K562 (cell line): ENCODE data around the gene RASIP1. TPM values are rescaled to one million over a fixed set of nuclear protein-coding genes. Genes with fewer than 3 reads are reported as not detected.

Experiments used
- ATAC-seq: fragments of 200-7000 bp; cut with Tn5 transposase; 3 replicates; pipeline ENCODE4 v1.9.1; 2020; ENCODE audit warnings: moderate library complexity
- BruUV-seq: library from RNA; stranded (reverse); fragments of 400-500 nt; replicated peaks from 2 replicates; lab custom pipeline; 2021; lab: Mats Ljungman, UMichigan
- CTCF ChIA-PET: fragments of 300-600 bp; formaldehyde crosslinking; extraction: SDS; loops from one replicate; lab custom pipeline; 2021; ENCODE audit warnings: low intra/inter-chr PET ratio; lab: Yijun Ruan, JAX
- POLR2A ChIA-PET: fragments of 300-600, 350-650 bp; sonication (Branson Sonifier 250); formaldehyde crosslinking; extraction: SDS; loops from one replicate; lab custom pipeline; 2021; ENCODE audit warnings: antibody characterized with exemption, inconsistent platforms; lab: Yijun Ruan, JAX
- DNase-seq, 4 experiments: peaks; one replicate each; pipeline versions ENCODE4 v3.0.0 to v3.0.0-alpha.2; 2011 to 2018; ENCODE audit warnings: low spot score in 3 of 4, mixed read lengths in 3 of 4; ENCODE audit errors: extremely low read depth in 1 of 4
- FAIRE-seq: peaks from 2 replicates; lab custom pipeline; 2011; peaks lifted over from hg19 to GRCh38; lab: Jason Lieb, UNC
- H2AFZ ChIP-seq: 2 replicates; pipeline ENCODE4 v1.6.0; 2011; ENCODE audit warnings: low read depth, low read length, control low read depth, inconsistent platforms
- H3K27ac ChIP-seq: fragments of 200-600 bp; 3 replicates; pipeline ENCODE4 v1.8.0; 2011; ENCODE audit warnings: low read depth, mild to moderate bottlenecking, control low read depth, inconsistent platforms, low read length, moderate library complexity, mixed read lengths; ENCODE audit errors: extremely low read depth
- H3K27me3 ChIP-seq, 2 experiments: fragments of 300-600 bp in 1 of 2; 2 replicates in 1 of 2; 3 replicates in 1 of 2; pipeline versions ENCODE4 v1.6.0 to v1.8.0; 2011; ENCODE audit warnings: inconsistent platforms in 2 of 2, low read length in 2 of 2, mild to moderate bottlenecking in 1 of 2, mixed read lengths in 1 of 2, moderate library complexity in 1 of 2; ENCODE audit not compliant: control insufficient read depth in 2 of 2, insufficient read depth in 2 of 2
- H3K36me3 ChIP-seq: fragments of 300-600 bp; 3 replicates; pipeline ENCODE4 v1.8.0; 2011; ENCODE audit warnings: mild to moderate bottlenecking, low read length, inconsistent platforms; ENCODE audit not compliant: control insufficient read depth, insufficient read depth
- H3K4me1 ChIP-seq, 2 experiments: fragments of 200-600 bp in 1 of 2; replicated peaks in 1 of 2; 2 replicates in 1 of 2; 3 replicates in 1 of 2; pipeline versions ENCODE4 v1.5.1 to v1.8.0; 2011; ENCODE audit warnings: inconsistent platforms in 2 of 2, low read length in 2 of 2, mild to moderate bottlenecking in 1 of 2, mixed read lengths in 1 of 2, moderate library complexity in 1 of 2; ENCODE audit not compliant: control insufficient read depth in 2 of 2, insufficient read depth in 2 of 2
- H3K4me2 ChIP-seq: 2 replicates; pipeline ENCODE4 v1.6.1; 2011; ENCODE audit warnings: low read length, control low read depth, inconsistent platforms, mixed read lengths; ENCODE audit not compliant: insufficient read depth
- H3K4me3 ChIP-seq: fragments of 200-600 bp; sonication (generic), shearing (Covaris generic); 2 replicates; pipeline ENCODE4 v1.5.1; 2016; ENCODE audit warnings: control low read depth, inconsistent platforms
- H3K79me2 ChIP-seq: fragments of 200-600 bp; 3 replicates; pipeline ENCODE4 v1.8.0; 2011; ENCODE audit warnings: low read length, inconsistent platforms; ENCODE audit not compliant: control insufficient read depth, insufficient read depth
- H3K9ac ChIP-seq, 2 experiments: 2 replicates each; pipeline versions ENCODE4 v1.6.0 to v1.6.1; 2011; ENCODE audit warnings: low read depth in 2 of 2, low read length in 2 of 2, control low read depth in 1 of 2, inconsistent platforms in 1 of 2, mild to moderate bottlenecking in 1 of 2, mixed read lengths in 1 of 2; ENCODE audit not compliant: insufficient read depth in 1 of 2
- H3K9me1 ChIP-seq: one replicate; pipeline ENCODE4 v1.6.0; 2011; ENCODE audit warnings: inconsistent platforms, mild to moderate bottlenecking, low read length, moderate library complexity; ENCODE audit not compliant: control insufficient read depth, insufficient read depth
- H3K9me3 ChIP-seq: replicated peaks from 2 replicates; pipeline ENCODE4 v1.5.1; 2011; ENCODE audit warnings: low read depth, low read length, inconsistent platforms; ENCODE audit not compliant: control insufficient read depth, insufficient read depth
- H4K20me1 ChIP-seq: replicated peaks from 2 replicates; pipeline ENCODE4 v1.6.1; 2011; ENCODE audit warnings: low read length, inconsistent platforms, mixed read lengths; ENCODE audit not compliant: control insufficient read depth, insufficient read depth
- JUND ChIP-seq, 2 experiments: IDR thresholded peaks; 2 replicates in 1 of 2; 3 replicates in 1 of 2; pipeline ENCODE4 v1.6.1; 2011; ENCODE audit warnings: borderline replicate concordance in 2 of 2, low read depth in 2 of 2, low read length in 2 of 2, improper control_type of control experiment in 1 of 2, missing biosample characterization in 1 of 2, missing genetic modification characterization in 1 of 2, missing genetic modification reagents in 1 of 2
- MTA2 ChIP-seq: fragments of 450-650 bp; IDR thresholded peaks from 2 replicates; pipeline ENCODE4 v1.6.1; 2016; ENCODE audit warnings: low read depth
- MYBL2 ChIP-seq, 2 experiments: fragments of 450-650 bp in 1 of 2; sonication (generic) in 1 of 2; formaldehyde crosslinking in 1 of 2; IDR thresholded peaks; 2 replicates each; pipeline versions ENCODE4 v1.6.1 to v1.8.1; 2017 to 2022; ENCODE audit warnings: borderline replicate concordance in 1 of 2, inconsistent platforms in 1 of 2, low read depth in 1 of 2, mild to moderate bottlenecking in 1 of 2, missing genetic modification reagents in 1 of 2, moderate library complexity in 1 of 2
- POLR3A ChIP-seq: IDR thresholded peaks from 2 replicates; pipeline ENCODE4 v1.6.1; 2011; ENCODE audit warnings: borderline replicate concordance, mild to moderate bottlenecking, moderate library complexity; ENCODE audit not compliant: insufficient read length, insufficient read depth; ENCODE audit errors: extremely low read depth
- RBBP5 ChIP-seq: fragments of 200-600 bp; sonication (generic); IDR thresholded peaks from 2 replicates; pipeline ENCODE4 v1.6.1; 2012; ENCODE audit warnings: borderline replicate concordance, mild to moderate bottlenecking, low read length, control low read depth, inconsistent platforms; ENCODE audit not compliant: insufficient read depth, poor library complexity, severe bottlenecking
- SRSF9 ChIP-seq: fragments of 200-400 bp; formaldehyde crosslinking; IDR thresholded peaks from 2 replicates; pipeline ENCODE4 v1.6.1; 2017; ENCODE audit warnings: low read depth, low read length, borderline replicate concordance
- TEAD2 ChIP-seq: fragments of 450-650 bp; IDR thresholded peaks from 2 replicates; pipeline ENCODE4 v1.6.1; 2016; ENCODE audit warnings: missing genetic modification characterization, control low read depth, missing compliant biosample characterization
- ZFP30 ChIP-seq: fragments of 250-450 bp; sonication (Bioruptor Pico); IDR thresholded peaks from 2 replicates; pipeline ENCODE4 v1.8.0; 2022; ENCODE audit warnings: moderate library complexity, mild to moderate bottlenecking, inconsistent platforms, borderline replicate concordance
- ZFX ChIP-seq: sonication (generic); formaldehyde crosslinking; IDR thresholded peaks from 2 replicates; pipeline ENCODE4 v1.8.0; 2022; ENCODE audit warnings: mild to moderate bottlenecking, missing genetic modification reagents, moderate library complexity
- ZNF212 ChIP-seq: fragments of 450-650 bp; formaldehyde crosslinking; IDR thresholded peaks from 2 replicates; pipeline ENCODE4 v1.4.0; 2020; ENCODE audit warnings: mild to moderate bottlenecking
- ZNF274 ChIP-seq: IDR thresholded peaks from 2 replicates; pipeline ENCODE4 v1.6.1; 2011; ENCODE audit warnings: low read depth, mild to moderate bottlenecking, low read length, moderate library complexity, borderline replicate concordance
- WGBS: fragments of 100-300 bp; shearing (Covaris generic); methylation state at CpG from one replicate; pipeline ENCODE4 v1.1.6; 2016; ENCODE audit warnings: low coverage, mixed read lengths; ENCODE audit not compliant: insufficient coverage; ENCODE audit errors: missing lambda C conversion rate; 5-methylcytosine and 5-hydroxymethylcytosine counted together
- in situ Hi-C: fragments of 300-500 bp; cut with MboI; formaldehyde crosslinking; loops from 4 replicates; pipeline ENCODE4 v1.15.0; 2018; ENCODE audit warnings: inconsistent platforms, mixed read lengths
- intact Hi-C: fragments of 100-400 bp; cut with micrococcal nuclease; formaldehyde crosslinking; loops from 2 replicates; pipeline ENCODE4 v1.14.2; 2022
- polyA plus RNA-seq, 8 experiments: library from polyadenylated mRNA; depleted of rRNA in 4 of 8; stranded (reverse) in 5 of 8; unstranded in 3 of 8; fragments of >200 nt; fragmentation: Nextera tagmentation in 2 of 8; fragmentation: Illumina TruSeq in 1 of 8; extraction: Ambion mirVana in 2 of 8; extraction: Trizol in 1 of 8; gene quantifications; 2 replicates each; pipeline versions ENCODE4 v1.2.1 to v1.2.3, GENCODE V29; 2011 to 2014; ENCODE audit warnings: inconsistent platforms in 1 of 8, missing spikeins in 1 of 8
- total RNA-seq, 7 experiments: library from RNA; depleted of rRNA in 6 of 7; stranded (reverse); fragments of >200 nt in 6 of 7; fragmentation: Illumina TruSeq in 2 of 7; extraction: Trizol in 2 of 7; gene quantifications; 2 replicates each; pipeline versions ENCODE4 v1.2.1 to v1.2.3, GENCODE V29; 2011 to 2021; ENCODE audit warnings: low replicate concordance in 1 of 7
- TF ChIP-seq, protein P1 (sequence below): sonication (generic); formaldehyde crosslinking; IDR thresholded peaks from 2 replicates; pipeline ENCODE4 v1.8.1; 2023; ENCODE audit warnings: mild to moderate bottlenecking, missing genetic modification reagents
- TF ChIP-seq, protein P2 (sequence below), 3 experiments: IDR thresholded peaks in 2 of 3; conservative IDR thresholded peaks in 1 of 3; 2 replicates each; pipeline ENCODE4 v1.5.1; 2011 to 2012; ENCODE audit warnings: low read length in 3 of 3, mild to moderate bottlenecking in 3 of 3, control low read depth in 2 of 3, improper control_type of control experiment in 1 of 3, inconsistent platforms in 1 of 3, low read depth in 1 of 3, mixed read lengths in 1 of 3, moderate library complexity in 1 of 3; ENCODE audit not compliant: insufficient read depth in 2 of 3
- TF ChIP-seq, protein P3 (sequence below): fragments of 250-450 bp; sonication (Bioruptor Pico); IDR thresholded peaks from 2 replicates; pipeline ENCODE4 v1.4.0; 2020

Gene RASIP1
- total and polyA plus RNA-seq, 9 of the 15 experiments (the other 6 are each of a cell fraction or from before 2014, with no cell fraction given), result 0.20 to 4.7 (median 1.5) TPM

DNA sequence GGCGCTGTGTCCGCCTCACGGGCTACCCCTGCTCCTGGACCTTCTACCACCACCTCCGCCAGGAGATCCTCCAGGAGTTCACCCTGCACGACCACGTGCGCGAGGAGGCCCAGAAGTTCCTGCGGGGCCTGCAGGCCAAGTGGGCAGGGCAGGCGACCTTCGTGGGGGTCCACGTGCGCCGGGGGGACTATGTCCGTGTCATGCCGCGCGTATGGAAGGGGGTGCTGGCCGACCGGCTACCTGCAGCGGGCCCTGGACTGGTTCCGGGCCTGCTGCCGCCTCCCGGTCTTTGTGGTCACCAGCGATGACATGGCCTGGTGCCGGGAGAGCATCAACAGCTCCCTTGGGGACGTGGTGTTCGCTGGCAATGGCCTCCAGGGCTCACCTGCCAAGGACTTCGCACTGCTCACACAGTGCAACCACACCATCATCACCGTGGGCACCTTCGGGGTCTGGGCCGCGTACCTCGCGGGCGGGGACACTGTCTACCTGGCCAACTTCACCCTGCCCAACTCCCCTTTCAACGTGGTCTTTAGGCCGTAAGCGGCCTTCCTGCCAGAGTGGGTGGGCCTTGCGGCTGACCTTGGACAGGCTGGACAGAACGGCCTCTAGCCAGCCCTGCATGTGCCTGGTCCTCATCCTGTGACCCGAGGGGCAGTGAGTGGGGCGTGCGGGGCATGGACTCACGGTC lies 59.8 kb downstream of the RASIP1 start:
- FAIRE-seq (no peak), DNase-seq (no peak), ATAC-seq (no peak)
- CTCF ChIA-PET, result no interaction called here
- Histone ChIP-seq H3K9me3 (no peaks in the 10 kb centered on the region), H3K79me2 (no peaks in the 10 kb centered on the region), H4K20me1 (no peaks in the 10 kb centered on the region), H2AFZ (peak overlapping the region; percentile 64), H3K4me2 (no peak overlapping the region), H3K36me3 (no peaks in the 10 kb centered on the region), H3K9me1 (no peaks in the 10 kb centered on the region), H3K4me1 (peaks cover 22 to 55% of the 10 kb centered on the region in 2 experiments), H3K9ac (peak overlapping the region in 1 of 2 experiments; percentile 72; a peak in 2 of 4 replicates), H3K27me3 (no peaks in the 10 kb centered on the region), H3K27ac (no peak overlapping the region), H3K4me3 (no peak overlapping the region)
- intact Hi-C loops (no loop called here), in situ Hi-C loops (no loop called here)
- 71% methylated on average over 33 of the region's 45 CpGs for WGBS
- POLR2A ChIA-PET, result interaction anchor here (0.6 to 1.1 kb wide), 3 partner anchors 44 to 313 kb away, joined by 3 to 4 read pairs (median 3); partner anchors contain the start of genes BCAT2 and RUVBL2
- BruUV-seq, result no TSS peak
- TF ChIP-seq, protein P1, sequence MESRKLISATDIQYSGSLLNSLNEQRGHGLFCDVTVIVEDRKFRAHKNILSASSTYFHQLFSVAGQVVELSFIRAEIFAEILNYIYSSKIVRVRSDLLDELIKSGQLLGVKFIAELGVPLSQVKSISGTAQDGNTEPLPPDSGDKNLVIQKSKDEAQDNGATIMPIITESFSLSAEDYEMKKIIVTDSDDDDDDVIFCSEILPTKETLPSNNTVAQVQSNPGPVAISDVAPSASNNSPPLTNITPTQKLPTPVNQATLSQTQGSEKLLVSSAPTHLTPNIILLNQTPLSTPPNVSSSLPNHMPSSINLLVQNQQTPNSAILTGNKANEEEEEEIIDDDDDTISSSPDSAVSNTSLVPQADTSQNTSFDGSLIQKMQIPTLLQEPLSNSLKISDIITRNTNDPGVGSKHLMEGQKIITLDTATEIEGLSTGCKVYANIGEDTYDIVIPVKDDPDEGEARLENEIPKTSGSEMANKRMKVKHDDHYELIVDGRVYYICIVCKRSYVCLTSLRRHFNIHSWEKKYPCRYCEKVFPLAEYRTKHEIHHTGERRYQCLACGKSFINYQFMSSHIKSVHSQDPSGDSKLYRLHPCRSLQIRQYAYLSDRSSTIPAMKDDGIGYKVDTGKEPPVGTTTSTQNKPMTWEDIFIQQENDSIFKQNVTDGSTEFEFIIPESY (CRISPR knock-in tag), result peak; percentile 92
- TF ChIP-seq POLR3A, result no peak
- no peak for TF ChIP-seq TEAD2
- TF ChIP-seq JUND (IDR thresholded peaks at IDR 0.05; ENCODE audit: borderline replicate concordance, low read depth, low read length), result no peak
- no peak for TF ChIP-seq JUND (tag; IDR thresholded peaks at IDR 0.05; ENCODE audit: borderline replicate concordance, low read depth, low read length)
- TF ChIP-seq ZNF212 (CRISPR knock-in tag), result no peak
- TF ChIP-seq ZNF274, result no peak
- TF ChIP-seq, protein P2, sequence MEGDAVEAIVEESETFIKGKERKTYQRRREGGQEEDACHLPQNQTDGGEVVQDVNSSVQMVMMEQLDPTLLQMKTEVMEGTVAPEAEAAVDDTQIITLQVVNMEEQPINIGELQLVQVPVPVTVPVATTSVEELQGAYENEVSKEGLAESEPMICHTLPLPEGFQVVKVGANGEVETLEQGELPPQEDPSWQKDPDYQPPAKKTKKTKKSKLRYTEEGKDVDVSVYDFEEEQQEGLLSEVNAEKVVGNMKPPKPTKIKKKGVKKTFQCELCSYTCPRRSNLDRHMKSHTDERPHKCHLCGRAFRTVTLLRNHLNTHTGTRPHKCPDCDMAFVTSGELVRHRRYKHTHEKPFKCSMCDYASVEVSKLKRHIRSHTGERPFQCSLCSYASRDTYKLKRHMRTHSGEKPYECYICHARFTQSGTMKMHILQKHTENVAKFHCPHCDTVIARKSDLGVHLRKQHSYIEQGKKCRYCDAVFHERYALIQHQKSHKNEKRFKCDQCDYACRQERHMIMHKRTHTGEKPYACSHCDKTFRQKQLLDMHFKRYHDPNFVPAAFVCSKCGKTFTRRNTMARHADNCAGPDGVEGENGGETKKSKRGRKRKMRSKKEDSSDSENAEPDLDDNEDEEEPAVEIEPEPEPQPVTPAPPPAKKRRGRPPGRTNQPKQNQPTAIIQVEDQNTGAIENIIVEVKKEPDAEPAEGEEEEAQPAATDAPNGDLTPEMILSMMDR (IDR thresholded peaks at IDR 0.05 in 2 of 3, conservative IDR thresholded peaks at IDR 0.05 in 1 of 3; ENCODE audit: insufficient read depth in 2 of 3, low read depth in 1 of 3, low read length in 3 of 3), result no peak
- no peak for TF ChIP-seq ZFX (CRISPR knock-in tag)
- TF ChIP-seq MYBL2 (IDR thresholded peaks at IDR 0.05; ENCODE audit: low read depth), result no peak
- 0 out of 2 replicates have a peak, but pooled peaks have one; percentile 1 for TF ChIP-seq MYBL2 (CRISPR knock-in tag; IDR thresholded peaks at IDR 0.05; ENCODE audit: borderline replicate concordance)
- TF ChIP-seq ZFP30 (CRISPR knock-in tag), result no peak
- TF ChIP-seq, protein P3, sequence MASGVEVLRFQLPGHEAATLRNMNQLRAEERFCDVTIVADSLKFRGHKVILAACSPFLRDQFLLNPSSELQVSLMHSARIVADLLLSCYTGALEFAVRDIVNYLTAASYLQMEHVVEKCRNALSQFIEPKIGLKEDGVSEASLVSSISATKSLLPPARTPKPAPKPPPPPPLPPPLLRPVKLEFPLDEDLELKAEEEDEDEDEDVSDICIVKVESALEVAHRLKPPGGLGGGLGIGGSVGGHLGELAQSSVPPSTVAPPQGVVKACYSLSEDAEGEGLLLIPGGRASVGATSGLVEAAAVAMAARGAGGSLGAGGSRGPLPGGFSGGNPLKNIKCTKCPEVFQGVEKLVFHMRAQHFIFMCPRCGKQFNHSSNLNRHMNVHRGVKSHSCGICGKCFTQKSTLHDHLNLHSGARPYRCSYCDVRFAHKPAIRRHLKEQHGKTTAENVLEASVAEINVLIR, result no peak
- TF ChIP-seq RBBP5, result peak; percentile 49
- TF ChIP-seq MTA2, result no peak
- no peak for TF ChIP-seq SRSF9
